Peyer's patch (tissue), 4 donors: ENCODE results near the gene PPM1L.

Experiments
- POLR2A ChIP-seq, 2 donors: fragments of 450-650 bp; IDR thresholded peaks; one replicate each; pipeline ENCODE4 v1.5.1; 2017; ENCODE audit warnings: antibody characterized with exemption in 2 of 2, mild to moderate bottlenecking in 2 of 2, moderate library complexity in 2 of 2
- TF ChIP-seq, protein P1 (sequence below), 6 experiments: fragments of 450-650 bp in 4 of 6; fragments of 200-600 bp in 2 of 6; sonication (generic) in 1 of 6; IDR thresholded peaks; one replicate each; pipeline ENCODE4 v1.5.1; 2017 to 2019; ENCODE audit warnings: antibody characterized with exemption in 6 of 6, mild to moderate bottlenecking in 3 of 6, moderate library complexity in 1 of 6

DNA sequence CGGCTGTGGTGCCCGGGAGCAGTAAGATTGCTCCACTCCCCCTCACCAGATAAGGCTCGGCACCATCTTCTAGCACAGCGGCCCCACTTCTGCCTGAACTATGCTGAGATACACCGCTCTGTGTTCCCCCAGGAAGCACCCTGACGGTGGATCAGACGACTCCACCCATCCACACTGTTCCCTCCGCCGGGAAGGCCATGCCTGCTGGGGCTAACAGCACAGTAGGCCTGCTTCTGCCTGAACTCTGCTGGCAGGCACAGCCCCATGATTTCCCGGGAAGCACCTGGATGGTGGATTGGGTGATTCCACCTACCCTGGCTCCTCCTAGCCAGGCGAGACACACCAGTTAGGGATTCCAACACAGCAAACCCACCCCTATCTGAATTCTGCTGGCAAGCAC is 36.3 kb upstream of the PPM1L start:
- TF ChIP-seq POLR2A (IDR thresholded peaks at IDR 0.05): no peak
- TF ChIP-seq, protein P1, sequence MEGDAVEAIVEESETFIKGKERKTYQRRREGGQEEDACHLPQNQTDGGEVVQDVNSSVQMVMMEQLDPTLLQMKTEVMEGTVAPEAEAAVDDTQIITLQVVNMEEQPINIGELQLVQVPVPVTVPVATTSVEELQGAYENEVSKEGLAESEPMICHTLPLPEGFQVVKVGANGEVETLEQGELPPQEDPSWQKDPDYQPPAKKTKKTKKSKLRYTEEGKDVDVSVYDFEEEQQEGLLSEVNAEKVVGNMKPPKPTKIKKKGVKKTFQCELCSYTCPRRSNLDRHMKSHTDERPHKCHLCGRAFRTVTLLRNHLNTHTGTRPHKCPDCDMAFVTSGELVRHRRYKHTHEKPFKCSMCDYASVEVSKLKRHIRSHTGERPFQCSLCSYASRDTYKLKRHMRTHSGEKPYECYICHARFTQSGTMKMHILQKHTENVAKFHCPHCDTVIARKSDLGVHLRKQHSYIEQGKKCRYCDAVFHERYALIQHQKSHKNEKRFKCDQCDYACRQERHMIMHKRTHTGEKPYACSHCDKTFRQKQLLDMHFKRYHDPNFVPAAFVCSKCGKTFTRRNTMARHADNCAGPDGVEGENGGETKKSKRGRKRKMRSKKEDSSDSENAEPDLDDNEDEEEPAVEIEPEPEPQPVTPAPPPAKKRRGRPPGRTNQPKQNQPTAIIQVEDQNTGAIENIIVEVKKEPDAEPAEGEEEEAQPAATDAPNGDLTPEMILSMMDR (IDR thresholded peaks at IDR 0.05): no peak
